K562 (cell line): ENCODE data around the gene LRFN3. TPM values are rescaled to one million over a fixed set of nuclear protein-coding genes. Genes with fewer than 3 reads are reported as not detected.
A peak's percentile ranks its signal among the peaks of the same experiment; 100 is the strongest.

ENCODE experiments used
- ATAC-seq: fragments of 200-7000 bp; cut with Tn5 transposase; 3 replicates; pipeline ENCODE4 v1.9.1; 2020; ENCODE audit warnings: moderate library complexity
- BruUV-seq: library from RNA; stranded (reverse); fragments of 400-500 nt; replicated peaks from 2 replicates; lab custom pipeline; 2021; lab: Mats Ljungman, UMichigan
- CTCF ChIA-PET: fragments of 300-600 bp; formaldehyde crosslinking; extraction: SDS; loops from one replicate; lab custom pipeline; 2021; ENCODE audit warnings: low intra/inter-chr PET ratio; lab: Yijun Ruan, JAX
- POLR2A ChIA-PET: fragments of 300-600, 350-650 bp; sonication (Branson Sonifier 250); formaldehyde crosslinking; extraction: SDS; loops from one replicate; lab custom pipeline; 2021; ENCODE audit warnings: antibody characterized with exemption, inconsistent platforms; lab: Yijun Ruan, JAX
- DNase-seq, 4 experiments: peaks; one replicate each; pipeline versions ENCODE4 v3.0.0 to v3.0.0-alpha.2; 2011 to 2018; ENCODE audit warnings: low spot score in 3 of 4, mixed read lengths in 3 of 4; ENCODE audit errors: extremely low read depth in 1 of 4
- FAIRE-seq: peaks from 2 replicates; lab custom pipeline; 2011; peaks lifted over from hg19 to GRCh38; lab: Jason Lieb, UNC
- H2AFZ ChIP-seq: 2 replicates; pipeline ENCODE4 v1.6.0; 2011; ENCODE audit warnings: low read depth, low read length, control low read depth, inconsistent platforms
- H3K27ac ChIP-seq: fragments of 200-600 bp; 3 replicates; pipeline ENCODE4 v1.8.0; 2011; ENCODE audit warnings: low read depth, mild to moderate bottlenecking, control low read depth, inconsistent platforms, low read length, moderate library complexity, mixed read lengths; ENCODE audit errors: extremely low read depth
- H3K27me3 ChIP-seq, 2 experiments: fragments of 300-600 bp in 1 of 2; 2 replicates in 1 of 2; 3 replicates in 1 of 2; pipeline versions ENCODE4 v1.6.0 to v1.8.0; 2011; ENCODE audit warnings: inconsistent platforms in 2 of 2, low read length in 2 of 2, mild to moderate bottlenecking in 1 of 2, mixed read lengths in 1 of 2, moderate library complexity in 1 of 2; ENCODE audit not compliant: control insufficient read depth in 2 of 2, insufficient read depth in 2 of 2
- H3K36me3 ChIP-seq: fragments of 300-600 bp; 3 replicates; pipeline ENCODE4 v1.8.0; 2011; ENCODE audit warnings: mild to moderate bottlenecking, low read length, inconsistent platforms; ENCODE audit not compliant: control insufficient read depth, insufficient read depth
- H3K4me1 ChIP-seq, 2 experiments: fragments of 200-600 bp in 1 of 2; replicated peaks in 1 of 2; 2 replicates in 1 of 2; 3 replicates in 1 of 2; pipeline versions ENCODE4 v1.5.1 to v1.8.0; 2011; ENCODE audit warnings: inconsistent platforms in 2 of 2, low read length in 2 of 2, mild to moderate bottlenecking in 1 of 2, mixed read lengths in 1 of 2, moderate library complexity in 1 of 2; ENCODE audit not compliant: control insufficient read depth in 2 of 2, insufficient read depth in 2 of 2
- H3K4me2 ChIP-seq: 2 replicates; pipeline ENCODE4 v1.6.1; 2011; ENCODE audit warnings: low read length, control low read depth, inconsistent platforms, mixed read lengths; ENCODE audit not compliant: insufficient read depth
- H3K4me3 ChIP-seq: fragments of 200-600 bp; sonication (generic), shearing (Covaris generic); 2 replicates; pipeline ENCODE4 v1.5.1; 2016; ENCODE audit warnings: control low read depth, inconsistent platforms
- H3K79me2 ChIP-seq: fragments of 200-600 bp; 3 replicates; pipeline ENCODE4 v1.8.0; 2011; ENCODE audit warnings: low read length, inconsistent platforms; ENCODE audit not compliant: control insufficient read depth, insufficient read depth
- H3K9ac ChIP-seq, 2 experiments: 2 replicates each; pipeline versions ENCODE4 v1.6.0 to v1.6.1; 2011; ENCODE audit warnings: low read depth in 2 of 2, low read length in 2 of 2, control low read depth in 1 of 2, inconsistent platforms in 1 of 2, mild to moderate bottlenecking in 1 of 2, mixed read lengths in 1 of 2; ENCODE audit not compliant: insufficient read depth in 1 of 2
- H3K9me1 ChIP-seq: one replicate; pipeline ENCODE4 v1.6.0; 2011; ENCODE audit warnings: inconsistent platforms, mild to moderate bottlenecking, low read length, moderate library complexity; ENCODE audit not compliant: control insufficient read depth, insufficient read depth
- H3K9me3 ChIP-seq: replicated peaks from 2 replicates; pipeline ENCODE4 v1.5.1; 2011; ENCODE audit warnings: low read depth, low read length, inconsistent platforms; ENCODE audit not compliant: control insufficient read depth, insufficient read depth
- H4K20me1 ChIP-seq: replicated peaks from 2 replicates; pipeline ENCODE4 v1.6.1; 2011; ENCODE audit warnings: low read length, inconsistent platforms, mixed read lengths; ENCODE audit not compliant: control insufficient read depth, insufficient read depth
- BDP1 ChIP-seq: IDR thresholded peaks from 3 replicates; pipeline ENCODE4 v1.6.1; 2011; ENCODE audit not compliant: insufficient read length, insufficient read depth
- CBX2 ChIP-seq: fragments of 200-600 bp; sonication (generic); IDR thresholded peaks from one replicate; pipeline ENCODE4 v1.6.1; 2012; ENCODE audit warnings: mild to moderate bottlenecking, low read length, inconsistent platforms; ENCODE audit not compliant: insufficient read depth, poor library complexity, severe bottlenecking
- ELF2 ChIP-seq: fragments of 250-450 bp; sonication (Bioruptor Pico); IDR thresholded peaks from 2 replicates; pipeline ENCODE4 v1.5.0; 2021; ENCODE audit warnings: mild to moderate bottlenecking
- KDM1A ChIP-seq, 2 experiments: fragments of 450-650 bp; IDR thresholded peaks; 2 replicates each; pipeline ENCODE4 v1.6.1; 2016; ENCODE audit warnings: mild to moderate bottlenecking in 2 of 2
- MIER1 ChIP-seq: fragments of 450-650 bp; IDR thresholded peaks from 2 replicates; pipeline ENCODE4 v1.6.1; 2016; ENCODE audit warnings: antibody characterized with exemption, mild to moderate bottlenecking, low read depth
- NFIX ChIP-seq: fragments of 250-450 bp; sonication (Bioruptor Pico); IDR thresholded peaks from 2 replicates; pipeline ENCODE4 v1.4.0; 2020; ENCODE audit warnings: low read depth, mild to moderate bottlenecking, moderate library complexity
- PRMT5 ChIP-seq: sonication (generic); formaldehyde crosslinking; IDR thresholded peaks from 2 replicates; pipeline ENCODE4 v1.5.0; 2020; ENCODE audit warnings: missing genetic modification reagents
- TEAD1 ChIP-seq, 2 experiments: fragments of 450-650 bp in 1 of 2; sonication (generic) in 1 of 2; formaldehyde crosslinking; IDR thresholded peaks; 2 replicates each; pipeline versions ENCODE4 v1.4.0 to v1.8.0; 2020 to 2022; ENCODE audit warnings: mild to moderate bottlenecking in 2 of 2, missing genetic modification reagents in 1 of 2
- ZNF175 ChIP-seq: fragments of 200-800 bp; sonication (Bioruptor generic); IDR thresholded peaks from 2 replicates; pipeline ENCODE4 v1.6.1; 2016; ENCODE audit warnings: low read depth, mild to moderate bottlenecking, missing genetic modification characterization, missing compliant biosample characterization
- ZNF507 ChIP-seq: conservative IDR thresholded peaks from 2 replicates; pipeline ENCODE4 v1.6.1; 2017; ENCODE audit warnings: missing genetic modification characterization, missing compliant biosample characterization
- ZSCAN29 ChIP-seq: fragments of 450-650 bp; IDR thresholded peaks from 2 replicates; pipeline ENCODE4 v1.6.1; 2017
- WGBS: fragments of 100-300 bp; shearing (Covaris generic); methylation state at CpG from one replicate; pipeline ENCODE4 v1.1.6; 2016; ENCODE audit warnings: low coverage, mixed read lengths; ENCODE audit not compliant: insufficient coverage; ENCODE audit errors: missing lambda C conversion rate; 5-methylcytosine and 5-hydroxymethylcytosine counted together
- in situ Hi-C: fragments of 300-500 bp; cut with MboI; formaldehyde crosslinking; loops from 4 replicates; pipeline ENCODE4 v1.15.0; 2018; ENCODE audit warnings: inconsistent platforms, mixed read lengths
- intact Hi-C: fragments of 100-400 bp; cut with micrococcal nuclease; formaldehyde crosslinking; loops from 2 replicates; pipeline ENCODE4 v1.14.2; 2022
- polyA plus RNA-seq, 8 experiments: library from polyadenylated mRNA; depleted of rRNA in 4 of 8; stranded (reverse) in 5 of 8; unstranded in 3 of 8; fragments of >200 nt; fragmentation: Nextera tagmentation in 2 of 8; fragmentation: Illumina TruSeq in 1 of 8; extraction: Ambion mirVana in 2 of 8; extraction: Trizol in 1 of 8; gene quantifications; 2 replicates each; pipeline versions ENCODE4 v1.2.1 to v1.2.3, GENCODE V29; 2011 to 2014; ENCODE audit warnings: inconsistent platforms in 1 of 8, missing spikeins in 1 of 8
- total RNA-seq, 7 experiments: library from RNA; depleted of rRNA in 6 of 7; stranded (reverse); fragments of >200 nt in 6 of 7; fragmentation: Illumina TruSeq in 2 of 7; extraction: Trizol in 2 of 7; gene quantifications; 2 replicates each; pipeline versions ENCODE4 v1.2.1 to v1.2.3, GENCODE V29; 2011 to 2021; ENCODE audit warnings: low replicate concordance in 1 of 7
- TF ChIP-seq, protein P1 (sequence below): fragments of 450-650 bp; IDR thresholded peaks from 2 replicates; pipeline ENCODE4 v1.6.1; 2017; ENCODE audit warnings: mild to moderate bottlenecking, moderate library complexity
- TF ChIP-seq, protein P2 (sequence below), 2 experiments: fragments of 450-650 bp; formaldehyde crosslinking in 1 of 2; IDR thresholded peaks; 2 replicates each; pipeline versions ENCODE4 v1.4.0 to v1.6.1; 2014 to 2020; ENCODE audit warnings: mild to moderate bottlenecking in 2 of 2, borderline replicate concordance in 1 of 2, low read depth in 1 of 2

Gene LRFN3
- total and polyA plus RNA-seq, 9 of the 15 experiments (the other 6 are each of a cell fraction or from before 2014, with no cell fraction given): 0.03 to 0.12 (median 0.11) TPM; not detected in 6

DNA sequence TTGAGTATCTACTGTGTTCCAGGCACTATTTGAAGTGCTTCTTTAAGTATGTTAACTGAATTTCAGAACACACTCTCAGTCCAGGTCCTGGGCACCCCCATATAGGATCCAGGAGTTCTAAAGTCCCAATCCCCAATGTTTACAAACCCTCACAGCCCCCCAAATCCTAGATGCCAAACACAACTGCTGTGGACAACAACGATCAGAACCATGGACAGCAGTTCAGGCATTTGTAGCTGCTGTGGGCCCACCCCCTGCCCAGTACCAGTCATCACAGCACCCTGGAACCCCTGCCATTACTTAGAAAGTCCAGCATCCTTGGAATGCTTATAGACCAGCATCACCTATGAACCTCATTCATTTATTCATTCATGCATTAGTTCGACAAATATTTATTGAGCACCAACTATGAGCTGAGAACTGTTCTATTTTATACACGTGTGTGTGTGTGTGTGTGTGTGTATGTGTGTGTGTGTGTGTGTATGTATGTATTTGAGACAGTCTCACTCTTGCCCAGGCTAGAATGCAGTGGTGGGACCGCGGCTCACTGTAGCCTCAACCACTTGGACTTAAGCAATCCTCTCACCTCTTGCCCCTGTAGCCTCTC, 39.5 kb downstream of the LRFN3 start:
- WGBS: 0% methylated on average over 5 of the region's 5 CpGs
- in situ Hi-C loops (no loop called here), intact Hi-C loops (no loop called here)
- H3K4me3 ChIP-seq: no peak overlapping the region
- no peaks in the 10 kb centered on the region for H3K36me3 ChIP-seq
- H3K4me1 ChIP-seq: peaks cover 0 to 8% of the 10 kb centered on the region in 2 experiments; a peak in 1 of 5 replicates
- ChIA-PET CTCF (no interaction called here), POLR2A (interaction anchor here (0.7 kb wide), 1 partner anchor 11 kb away, joined by 3 read pairs; no protein-coding TSS in a partner anchor)
- H3K9ac ChIP-seq: no peak overlapping the region
- H3K27me3 ChIP-seq: peaks cover 7 to 38% of the 10 kb centered on the region in 2 experiments; a peak in 4 of 5 replicates
- no peak overlapping the region for H3K27ac ChIP-seq
- peak; percentile 45 to 78 (median 65) for DNase-seq
- peak; percentile 72 for FAIRE-seq
- no peaks in the 10 kb centered on the region for H3K79me2 ChIP-seq
- H3K4me2 ChIP-seq: no peak overlapping the region
- H4K20me1 ChIP-seq: 0 out of 2 replicates have a peak, but pooled peaks cover 3% of the 10 kb centered on the region
- H3K9me1 ChIP-seq: no peaks in the 10 kb centered on the region
- no peak overlapping the region for H2AFZ ChIP-seq
- peak; percentile 57; the same call in 1 of the 3 replicates for ATAC-seq
- no TSS peak for BruUV-seq
- H3K9me3 ChIP-seq: no peaks in the 10 kb centered on the region
- TF ChIP-seq, protein P1, sequence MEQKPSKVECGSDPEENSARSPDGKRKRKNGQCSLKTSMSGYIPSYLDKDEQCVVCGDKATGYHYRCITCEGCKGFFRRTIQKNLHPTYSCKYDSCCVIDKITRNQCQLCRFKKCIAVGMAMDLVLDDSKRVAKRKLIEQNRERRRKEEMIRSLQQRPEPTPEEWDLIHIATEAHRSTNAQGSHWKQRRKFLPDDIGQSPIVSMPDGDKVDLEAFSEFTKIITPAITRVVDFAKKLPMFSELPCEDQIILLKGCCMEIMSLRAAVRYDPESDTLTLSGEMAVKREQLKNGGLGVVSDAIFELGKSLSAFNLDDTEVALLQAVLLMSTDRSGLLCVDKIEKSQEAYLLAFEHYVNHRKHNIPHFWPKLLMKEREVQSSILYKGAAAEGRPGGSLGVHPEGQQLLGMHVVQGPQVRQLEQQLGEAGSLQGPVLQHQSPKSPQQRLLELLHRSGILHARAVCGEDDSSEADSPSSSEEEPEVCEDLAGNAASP: no peak
- TF ChIP-seq NFIX (no peak), ELF2 (CRISPR knock-in tag) (no peak), KDM1A (IDR thresholded peaks at IDR 0.05) (no peak), ZSCAN29 (no peak), MIER1 (peak; percentile 94), PRMT5 (CRISPR knock-in tag) (peak; percentile 79), ZNF175 (CRISPR knock-in tag) (no peak), CBX2 (no peak), BDP1 (no peak), ZNF507 (no peak), TEAD1 (CRISPR knock-in tag; IDR thresholded peaks at IDR 0.05) (peak; percentile 41 to 73; a peak in 2 of 4 replicates)
- TF ChIP-seq, protein P2, sequence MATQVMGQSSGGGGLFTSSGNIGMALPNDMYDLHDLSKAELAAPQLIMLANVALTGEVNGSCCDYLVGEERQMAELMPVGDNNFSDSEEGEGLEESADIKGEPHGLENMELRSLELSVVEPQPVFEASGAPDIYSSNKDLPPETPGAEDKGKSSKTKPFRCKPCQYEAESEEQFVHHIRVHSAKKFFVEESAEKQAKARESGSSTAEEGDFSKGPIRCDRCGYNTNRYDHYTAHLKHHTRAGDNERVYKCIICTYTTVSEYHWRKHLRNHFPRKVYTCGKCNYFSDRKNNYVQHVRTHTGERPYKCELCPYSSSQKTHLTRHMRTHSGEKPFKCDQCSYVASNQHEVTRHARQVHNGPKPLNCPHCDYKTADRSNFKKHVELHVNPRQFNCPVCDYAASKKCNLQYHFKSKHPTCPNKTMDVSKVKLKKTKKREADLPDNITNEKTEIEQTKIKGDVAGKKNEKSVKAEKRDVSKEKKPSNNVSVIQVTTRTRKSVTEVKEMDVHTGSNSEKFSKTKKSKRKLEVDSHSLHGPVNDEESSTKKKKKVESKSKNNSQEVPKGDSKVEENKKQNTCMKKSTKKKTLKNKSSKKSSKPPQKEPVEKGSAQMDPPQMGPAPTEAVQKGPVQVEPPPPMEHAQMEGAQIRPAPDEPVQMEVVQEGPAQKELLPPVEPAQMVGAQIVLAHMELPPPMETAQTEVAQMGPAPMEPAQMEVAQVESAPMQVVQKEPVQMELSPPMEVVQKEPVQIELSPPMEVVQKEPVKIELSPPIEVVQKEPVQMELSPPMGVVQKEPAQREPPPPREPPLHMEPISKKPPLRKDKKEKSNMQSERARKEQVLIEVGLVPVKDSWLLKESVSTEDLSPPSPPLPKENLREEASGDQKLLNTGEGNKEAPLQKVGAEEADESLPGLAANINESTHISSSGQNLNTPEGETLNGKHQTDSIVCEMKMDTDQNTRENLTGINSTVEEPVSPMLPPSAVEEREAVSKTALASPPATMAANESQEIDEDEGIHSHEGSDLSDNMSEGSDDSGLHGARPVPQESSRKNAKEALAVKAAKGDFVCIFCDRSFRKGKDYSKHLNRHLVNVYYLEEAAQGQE (IDR thresholded peaks at IDR 0.05; ENCODE audit: borderline replicate concordance): peak; percentile 98
- TF ChIP-seq, protein P2 (CRISPR knock-in tag; IDR thresholded peaks at IDR 0.05; ENCODE audit: low read depth): peak; percentile 95
